Measurements from ENCODE around the gene CCL3.

The CCL3 gene

GRCh38 chr17:36070427-36070826, 19.5 kb downstream of the CCL3 start:
- H3K4me3 ChIP-seq (ENCODE audit: low read depth, low read length): no peak overlapping the region
- no peak for DNase-seq (ENCODE audit: low read depth)
- no peak for TF ChIP-seq CTCF (IDR thresholded peaks at IDR 0.05; ENCODE audit: control insufficient read depth, extremely low read depth, insufficient read depth)

- no peak for TF ChIP-seq CTCF (IDR thresholded peaks at IDR 0.05; ENCODE audit: control insufficient read depth, extremely low read depth, insufficient read depth)
- DNase-seq (ENCODE audit: low read depth): no peak
- no peak overlapping the region for H3K4me3 ChIP-seq (ENCODE audit: low read depth, low read length)
Measured at GRCh38 chr17:36069136-36069535, 20.8 kb downstream of the CCL3 start.

GRCh38 chr17:36068524-36068923, 21.4 kb downstream of the CCL3 start:
- no peak overlapping the region for H3K4me3 ChIP-seq (ENCODE audit: low read depth, low read length)
- TF ChIP-seq CTCF (IDR thresholded peaks at IDR 0.05; ENCODE audit: control insufficient read depth, extremely low read depth, insufficient read depth): no peak
- DNase-seq (ENCODE audit: low read depth): no peak

- no peak for DNase-seq (ENCODE audit: low read depth)
- TF ChIP-seq CTCF (IDR thresholded peaks at IDR 0.05; ENCODE audit: control insufficient read depth, extremely low read depth, insufficient read depth): no peak
- no peak overlapping the region for H3K4me3 ChIP-seq (ENCODE audit: low read depth, low read length)
Measured at GRCh38 chr17:36066365-36066985, 23.5 kb downstream of the CCL3 start.

- TF ChIP-seq CTCF (IDR thresholded peaks at IDR 0.05; ENCODE audit: control insufficient read depth, extremely low read depth, insufficient read depth): no peak
- no peak for DNase-seq (ENCODE audit: low read depth)
Measured at GRCh38 chr17:36063786-36064541, 26.0 kb downstream of the CCL3 start, which contains the start of gene CCL18. TSS of gene CCL18 (plus strand) at chr17:36064272. CDS start at chr17:36064343, 71 bp downstream.

GRCh38 chr17:36060816-36061215, 29.1 kb downstream of the CCL3 start:
- no peak for DNase-seq (ENCODE audit: low read depth)
- no peak for TF ChIP-seq CTCF (IDR thresholded peaks at IDR 0.05; ENCODE audit: control insufficient read depth, extremely low read depth, insufficient read depth)
- no peak overlapping the region for H3K4me3 ChIP-seq (ENCODE audit: low read depth, low read length)

More at GRCh38 chr17:36063786-36064541, 26.0 kb downstream of the CCL3 start, which contains the start of gene CCL18:
- H3K4me3 ChIP-seq (ENCODE audit: low read depth, low read length): no peak within 1 kb of the TSS

Measured in LNCaP clone FGC (cell line).